Cardiac fibroblast (primary cell): ENCODE results near the gene VPS50.

Experiments used
- DNase-seq, 2 donors: peaks; one replicate each; pipeline versions ENCODE4 v3.0.0 to v3.0.0-alpha.2; 2010; ENCODE audit warnings: low read depth in 2 of 2
- H3K4me3 ChIP-seq, 2 donors: replicated peaks in 1 of 2; 1 replicate in 1 of 2; 2 replicates in 1 of 2; pipeline ENCODE4 v1.5.1; 2011; ENCODE audit warnings: low read depth in 2 of 2, low read length in 2 of 2, mild to moderate bottlenecking in 2 of 2, moderate library complexity in 1 of 2
- CTCF ChIP-seq: IDR thresholded peaks from one replicate; pipeline ENCODE4 v1.5.1; 2011; ENCODE audit warnings: low read depth, mild to moderate bottlenecking, low read length, inconsistent platforms

VPS50 gene

GRCh38 chr7:93298671-93299070 is 66.5 kb downstream of the VPS50 start:
- H3K4me3 ChIP-seq, result no peak overlapping the region
- DNase-seq, result peak in 1 of 2 donors; percentile 68
- no peak for TF ChIP-seq CTCF

- TF ChIP-seq CTCF, result no peak
- no peak for DNase-seq
- H3K4me3 ChIP-seq, result no peak overlapping the region
These were observed 69.6 kb downstream of the VPS50 start for GRCh38 chr7:93301736-93302135.

DNA sequence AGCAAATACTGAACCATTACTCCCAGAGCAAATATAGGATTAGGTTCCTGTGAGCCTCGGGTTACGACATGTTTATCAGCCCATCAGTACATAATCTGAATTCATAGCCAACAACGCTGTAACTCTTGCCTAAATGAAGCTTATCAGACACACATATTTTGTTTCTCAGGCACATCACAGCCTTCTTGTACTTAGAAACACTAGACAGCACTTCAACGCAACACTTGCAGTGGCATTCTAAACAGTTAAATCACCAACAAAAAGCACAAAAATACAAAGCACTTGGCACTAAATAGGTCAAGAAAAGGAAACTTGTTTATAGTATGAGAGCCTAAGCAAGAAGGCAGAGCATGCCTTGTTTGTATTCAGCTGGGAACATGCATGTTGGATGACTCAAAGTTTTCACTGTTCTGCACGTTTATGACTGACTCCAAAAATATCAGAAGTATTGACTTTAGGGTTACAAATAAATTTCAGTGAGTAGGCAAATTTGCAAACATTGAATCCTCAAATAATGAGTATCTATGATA is 75.0 kb downstream of the VPS50 start:
- DNase-seq, result peak; percentile 73 to 86
- no peak overlapping the region for H3K4me3 ChIP-seq
- TF ChIP-seq CTCF, result no peak

DNA sequence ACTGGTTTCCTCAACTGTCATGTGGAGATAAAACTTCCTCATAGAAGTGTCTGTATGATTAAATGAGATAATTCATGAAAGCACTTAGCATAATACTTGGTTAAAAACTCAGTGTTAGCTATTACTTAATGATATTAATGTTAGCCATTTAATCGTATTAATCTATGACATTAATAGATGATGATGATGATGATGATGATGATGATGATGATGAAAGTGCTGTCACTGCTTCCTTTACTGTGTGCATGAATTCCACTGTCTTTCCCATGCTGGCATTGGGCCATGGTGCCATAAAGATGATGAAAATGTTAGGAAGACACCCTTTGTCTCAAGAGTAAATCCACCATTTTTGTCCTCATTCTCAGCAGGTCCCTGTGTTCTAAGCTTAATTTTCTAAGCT is 75.8 kb downstream of the VPS50 start:
- no peak for TF ChIP-seq CTCF
- no peak for DNase-seq

DNA sequence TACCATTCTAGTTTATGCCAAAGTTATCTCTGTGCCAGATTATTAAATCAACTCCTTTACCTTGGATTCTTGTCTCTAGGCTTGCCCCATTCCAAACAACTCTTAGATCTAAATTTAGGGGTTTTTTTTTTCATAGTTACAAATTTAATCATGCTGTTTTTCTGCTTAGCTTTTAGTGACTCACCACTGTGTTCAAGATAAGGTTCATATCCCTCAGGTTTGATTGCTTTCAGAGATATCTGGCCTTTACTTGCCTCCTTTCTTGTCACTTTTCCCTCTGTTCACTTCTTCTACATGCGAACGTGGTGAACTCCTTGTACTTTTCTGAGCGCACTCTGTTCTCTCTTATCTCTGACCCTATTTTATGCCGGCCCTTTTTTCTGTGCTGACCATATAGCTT is 78.2 kb downstream of the VPS50 start:
- H3K4me3 ChIP-seq, result no peak overlapping the region
- TF ChIP-seq CTCF, result no peak
- DNase-seq, result peak in 1 of 2 donors; percentile 17

More for the DNA sequence above, 75.8 kb downstream of the VPS50 start:
- no peak overlapping the region for H3K4me3 ChIP-seq

DNA sequence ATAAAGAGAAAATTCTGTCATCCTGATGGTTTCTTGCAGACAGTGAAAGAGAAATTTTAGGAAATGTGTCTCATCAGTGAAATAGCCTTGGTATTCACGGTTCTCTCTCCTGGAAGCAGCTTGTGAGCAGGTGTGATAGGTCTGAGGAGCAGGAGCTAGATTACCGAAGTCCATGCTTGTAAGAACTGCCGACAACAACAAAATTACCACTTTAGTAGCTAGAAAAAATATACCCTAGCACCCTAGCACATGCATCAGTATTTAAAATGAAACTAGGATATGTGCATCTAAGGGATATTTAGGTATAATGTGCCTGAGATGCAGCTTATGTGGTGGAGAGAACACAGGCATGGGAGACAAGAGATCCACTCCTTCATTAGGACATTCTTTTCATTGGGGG is 82.3 kb downstream of the VPS50 start:
- no peak for TF ChIP-seq CTCF
- DNase-seq, result no peak
- no peak overlapping the region for H3K4me3 ChIP-seq

GRCh38 chr7:93315896-93316295 is 83.7 kb downstream of the VPS50 start:
- peak in 1 of 2 donors; percentile 63 for DNase-seq
- H3K4me3 ChIP-seq, result no peak overlapping the region
- TF ChIP-seq CTCF, result no peak
